ENCODE measurements around the gene HIF3A.

Gene HIF3A

GRCh38 chr19:46387713-46388130 lies 90.9 kb downstream of the HIF3A start:
- no peaks in the 10 kb centered on the region for H3K27me3 ChIP-seq (replicated peaks; ENCODE audit: control insufficient read depth, insufficient read depth, low read length)
- no peaks in the 10 kb centered on the region for H3K9me3 ChIP-seq (ENCODE audit: control insufficient read depth, low read length)
- H3K9ac ChIP-seq (ENCODE audit: low read length) = no peak overlapping the region
- H3K4me3 ChIP-seq (ENCODE audit: low read length) = no peak overlapping the region
- DNase-seq (ENCODE audit: low read depth) = no peak
- peaks cover 21% of the 10 kb centered on the region for H3K4me1 ChIP-seq (ENCODE audit: control insufficient read depth, insufficient read depth, low read length)
- peaks cover 69% of the 10 kb centered on the region for H3K36me3 ChIP-seq (ENCODE audit: control insufficient read depth, insufficient read depth, low read length, severe bottlenecking)

GRCh38 chr19:46388311-46389095 lies 91.7 kb downstream of the HIF3A start:
- Histone ChIP-seq H3K36me3 (ENCODE audit: control insufficient read depth, insufficient read depth, low read length, severe bottlenecking) (peaks cover 61% of the 10 kb centered on the region), H3K27me3 (replicated peaks; ENCODE audit: control insufficient read depth, insufficient read depth, low read length) (no peaks in the 10 kb centered on the region), H3K9me3 (ENCODE audit: control insufficient read depth, low read length) (no peaks in the 10 kb centered on the region), H3K4me1 (ENCODE audit: control insufficient read depth, insufficient read depth, low read length) (peaks cover 28% of the 10 kb centered on the region), H3K4me3 (ENCODE audit: low read length) (no peak overlapping the region), H3K9ac (ENCODE audit: low read length) (no peak overlapping the region)
- no peak for DNase-seq (ENCODE audit: low read depth)

- Histone ChIP-seq H3K4me3 (ENCODE audit: low read length) (no peak overlapping the region), H3K36me3 (ENCODE audit: control insufficient read depth, insufficient read depth, low read length, severe bottlenecking) (peaks cover 45% of the 10 kb centered on the region), H3K4me1 (ENCODE audit: control insufficient read depth, insufficient read depth, low read length) (peaks cover 31% of the 10 kb centered on the region), H3K27me3 (replicated peaks; ENCODE audit: control insufficient read depth, insufficient read depth, low read length) (no peaks in the 10 kb centered on the region), H3K9ac (ENCODE audit: low read length) (peak overlapping the region; percentile 81), H3K9me3 (ENCODE audit: control insufficient read depth, low read length) (no peaks in the 10 kb centered on the region)
- DNase-seq (ENCODE audit: low read depth) = no peak
Observed at GRCh38 chr19:46390121-46390858, 93.4 kb downstream of the HIF3A start.

GRCh38 chr19:46390866-46391265 lies 94.0 kb downstream of the HIF3A start:
- Histone ChIP-seq H3K4me1 (ENCODE audit: control insufficient read depth, insufficient read depth, low read length) (peaks cover 33% of the 10 kb centered on the region), H3K36me3 (ENCODE audit: control insufficient read depth, insufficient read depth, low read length, severe bottlenecking) (peaks cover 44% of the 10 kb centered on the region), H3K4me3 (ENCODE audit: low read length) (peak overlapping the region; percentile 64), H3K27me3 (replicated peaks; ENCODE audit: control insufficient read depth, insufficient read depth, low read length) (no peaks in the 10 kb centered on the region), H3K9me3 (ENCODE audit: control insufficient read depth, low read length) (no peaks in the 10 kb centered on the region), H3K9ac (ENCODE audit: low read length) (peak overlapping the region; percentile 81)
- no peak for DNase-seq (ENCODE audit: low read depth)

- peak overlapping the region; percentile 64 for H3K4me3 ChIP-seq (ENCODE audit: low read length)
- H3K9me3 ChIP-seq (ENCODE audit: control insufficient read depth, low read length) = no peaks in the 10 kb centered on the region
- H3K27me3 ChIP-seq (replicated peaks; ENCODE audit: control insufficient read depth, insufficient read depth, low read length) = no peaks in the 10 kb centered on the region
- peaks cover 34% of the 10 kb centered on the region for H3K4me1 ChIP-seq (ENCODE audit: control insufficient read depth, insufficient read depth, low read length)
- peak overlapping the region; percentile 81 for H3K9ac ChIP-seq (ENCODE audit: low read length)
- DNase-seq (ENCODE audit: low read depth) = no peak
- H3K36me3 ChIP-seq (ENCODE audit: control insufficient read depth, insufficient read depth, low read length, severe bottlenecking) = peaks cover 42% of the 10 kb centered on the region
Observed at GRCh38 chr19:46391296-46392251, 94.7 kb downstream of the HIF3A start.

- Histone ChIP-seq H3K36me3 (ENCODE audit: control insufficient read depth, insufficient read depth, low read length, severe bottlenecking) (peaks cover 36% of the 10 kb centered on the region), H3K9me3 (ENCODE audit: control insufficient read depth, low read length) (no peaks in the 10 kb centered on the region), H3K4me3 (ENCODE audit: low read length) (peak overlapping the region; percentile 64), H3K4me1 (ENCODE audit: control insufficient read depth, insufficient read depth, low read length) (peaks cover 34% of the 10 kb centered on the region), H3K9ac (ENCODE audit: low read length) (peak overlapping the region; percentile 81), H3K27me3 (replicated peaks; ENCODE audit: control insufficient read depth, insufficient read depth, low read length) (no peaks in the 10 kb centered on the region)
- peak; percentile 81 for DNase-seq (ENCODE audit: low read depth)
Observed at GRCh38 chr19:46392252-46392801, 95.5 kb downstream of the HIF3A start.

GRCh38 chr19:46392837-46393236 lies 96.0 kb downstream of the HIF3A start:
- H3K4me1 ChIP-seq (ENCODE audit: control insufficient read depth, insufficient read depth, low read length) = peaks cover 34% of the 10 kb centered on the region
- H3K9me3 ChIP-seq (ENCODE audit: control insufficient read depth, low read length) = no peaks in the 10 kb centered on the region
- H3K27me3 ChIP-seq (replicated peaks; ENCODE audit: control insufficient read depth, insufficient read depth, low read length) = no peaks in the 10 kb centered on the region
- DNase-seq (ENCODE audit: low read depth) = no peak
- peak overlapping the region; percentile 81 for H3K9ac ChIP-seq (ENCODE audit: low read length)
- H3K4me3 ChIP-seq (ENCODE audit: low read length) = peak overlapping the region; percentile 20
- H3K36me3 ChIP-seq (ENCODE audit: control insufficient read depth, insufficient read depth, low read length, severe bottlenecking) = peaks cover 31% of the 10 kb centered on the region
